ENCODE measurements around the gene KLHL11. TPM values are rescaled to one million over a fixed set of nuclear protein-coding genes. Genes with fewer than 3 reads are reported as not detected.
A peak's percentile ranks its signal among the peaks of the same experiment; 100 is the strongest.
"Not testable (repeated sequence)": the region's sequence is repeated elsewhere in the genome, so short reads cannot be mapped to it uniquely, and the experiment has no call there.

Gene KLHL11
- polyA plus RNA-seq, 1 donor = 12.4 TPM

DNA sequence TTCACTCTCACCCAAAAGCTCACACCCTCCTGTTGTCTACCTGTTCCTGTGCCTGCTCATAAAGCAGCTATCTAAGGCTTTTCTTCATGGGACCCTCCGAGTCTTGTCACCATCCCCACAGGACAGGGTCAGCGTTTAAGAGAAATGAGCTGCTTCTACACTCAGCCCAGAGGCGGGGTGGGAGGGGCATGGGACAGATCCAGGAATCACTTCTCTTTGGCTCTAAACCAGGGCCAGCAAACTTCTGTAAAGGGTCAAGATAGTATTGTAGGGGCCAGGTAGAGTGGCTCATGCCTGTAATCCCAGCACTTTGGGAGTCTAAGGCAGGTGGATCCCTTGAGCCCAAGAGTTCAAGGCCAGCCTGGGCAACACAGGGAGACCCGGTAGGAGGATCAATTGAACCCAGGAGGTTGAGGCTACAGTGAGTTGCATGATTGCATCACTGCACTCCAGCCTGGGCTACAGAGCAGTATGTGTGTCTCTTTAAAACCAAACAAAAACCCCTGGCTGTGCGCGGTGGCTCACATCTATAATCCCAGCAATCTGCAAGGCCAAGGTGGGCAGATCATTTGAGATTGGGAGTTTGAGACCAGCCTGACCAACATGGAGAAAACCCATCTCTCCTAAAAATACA lies 23.2 kb upstream of the KLHL11 start:
- DNase-seq = no peak

DNA sequence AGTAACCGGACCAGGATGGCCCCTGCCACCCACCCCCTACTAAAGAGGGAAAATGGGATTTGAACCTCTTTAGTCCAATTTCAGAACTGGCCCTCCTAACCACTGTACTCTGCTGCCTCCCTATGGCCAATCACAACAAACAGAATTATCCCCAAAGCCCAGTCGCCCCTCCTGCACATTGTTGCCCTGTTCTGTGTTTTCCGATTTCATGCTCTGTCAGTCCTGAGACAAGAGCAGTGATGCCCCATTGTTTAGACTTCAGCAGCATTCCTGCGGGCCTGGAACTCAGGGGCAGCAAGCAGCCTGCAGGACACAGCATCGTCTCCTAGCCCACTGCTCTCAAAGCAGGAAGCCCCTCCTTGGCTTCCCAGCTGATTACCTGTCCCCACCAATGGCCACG lies 20.5 kb upstream of the KLHL11 start:
- no peak for DNase-seq

DNA sequence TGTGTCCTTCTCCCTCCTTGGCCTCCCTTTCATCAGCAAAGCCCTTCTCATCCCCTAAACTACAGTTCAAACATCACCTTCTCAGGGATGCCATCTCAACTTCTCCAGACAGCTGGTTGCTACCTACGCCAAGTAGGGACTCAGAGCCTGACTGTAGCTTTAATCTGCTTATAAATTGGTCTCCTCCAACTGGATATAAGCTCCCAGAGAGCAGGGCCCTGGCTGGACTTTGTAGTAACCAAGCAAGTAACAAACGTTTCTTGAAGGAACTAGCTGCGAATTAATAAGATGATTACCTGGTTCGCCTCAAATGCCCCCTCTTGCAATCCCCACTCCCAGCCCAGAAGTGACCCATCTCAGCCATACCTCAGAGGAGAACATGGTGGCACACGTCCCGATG lies 17.5 kb upstream of the KLHL11 start:
- no peak for DNase-seq

DNA sequence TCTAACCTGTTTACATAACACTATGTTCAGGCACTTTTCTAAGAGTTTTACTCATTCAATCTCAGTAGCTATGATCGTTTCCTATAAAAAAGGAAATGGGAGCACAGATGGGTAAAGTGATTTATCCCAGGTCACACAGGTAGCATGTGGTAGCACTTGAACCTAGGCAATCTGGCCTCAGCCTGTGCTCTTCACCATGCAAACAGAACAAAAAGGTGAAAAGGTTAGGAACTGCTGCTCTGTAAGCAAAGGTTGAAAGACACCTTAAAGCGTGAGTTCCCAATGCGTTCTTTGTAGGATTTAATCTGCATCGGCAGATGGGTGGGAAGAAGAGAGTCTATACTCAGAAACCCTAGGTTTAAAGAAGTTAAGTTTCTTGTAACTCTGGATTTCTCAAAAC lies 14.9 kb upstream of the KLHL11 start:
- DNase-seq = no peak

DNA sequence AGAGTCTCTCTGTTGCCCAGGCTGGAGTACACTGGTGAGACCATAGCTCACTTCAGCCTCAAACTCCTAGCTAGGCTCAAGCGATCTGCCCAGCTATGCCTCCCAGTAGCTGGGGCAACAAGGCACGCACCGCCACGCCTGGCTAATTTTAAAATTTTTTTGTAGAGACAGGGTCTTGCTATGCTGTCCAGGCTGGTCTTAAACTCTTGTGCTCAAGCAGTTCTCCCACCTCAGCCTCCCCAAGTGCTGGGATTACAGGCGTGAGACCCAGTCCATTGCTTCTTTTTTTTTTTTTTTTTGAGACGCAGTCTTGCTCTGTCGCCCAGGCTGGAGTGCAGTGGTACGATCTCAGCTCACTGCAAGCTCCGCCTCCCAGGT lies 9.1 kb upstream of the KLHL11 start:
- DNase-seq = not testable (repeated sequence)

DNA sequence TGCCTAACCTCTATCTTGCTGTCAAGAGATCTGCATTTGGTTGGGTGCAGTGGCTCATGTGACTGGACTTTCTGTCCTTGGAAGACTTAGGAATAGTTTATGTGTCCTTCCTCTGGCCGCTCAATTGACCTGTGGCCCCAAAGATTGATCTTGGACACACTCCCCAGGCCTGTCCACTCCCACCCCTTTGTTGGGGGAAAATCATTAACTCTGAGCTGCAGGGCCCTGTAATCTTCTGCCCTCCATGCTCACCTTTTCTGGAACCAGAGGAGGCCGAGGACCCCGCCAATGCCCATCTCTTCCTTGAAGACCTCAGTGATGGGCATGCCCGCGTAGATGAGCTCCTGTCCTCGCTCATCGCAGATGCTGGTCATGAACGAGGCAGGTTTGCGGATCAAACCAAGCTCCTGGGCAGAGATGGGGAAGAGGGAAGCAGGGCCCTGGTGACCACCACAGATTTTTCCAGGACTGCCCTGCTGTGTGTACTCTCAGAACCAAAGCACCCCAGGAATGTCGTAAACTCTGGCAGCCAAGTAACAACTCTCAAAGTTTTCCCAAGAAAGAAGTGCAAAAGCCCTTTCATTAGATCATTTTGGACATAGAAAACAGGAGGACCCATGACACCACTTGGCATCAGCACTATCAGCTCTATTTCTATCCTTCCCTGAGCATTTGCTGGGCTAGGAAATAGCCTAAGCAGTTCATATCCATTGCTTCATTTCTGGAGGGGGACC lies 8.5 kb upstream of the KLHL11 start:
- DNase-seq = no peak

DNA sequence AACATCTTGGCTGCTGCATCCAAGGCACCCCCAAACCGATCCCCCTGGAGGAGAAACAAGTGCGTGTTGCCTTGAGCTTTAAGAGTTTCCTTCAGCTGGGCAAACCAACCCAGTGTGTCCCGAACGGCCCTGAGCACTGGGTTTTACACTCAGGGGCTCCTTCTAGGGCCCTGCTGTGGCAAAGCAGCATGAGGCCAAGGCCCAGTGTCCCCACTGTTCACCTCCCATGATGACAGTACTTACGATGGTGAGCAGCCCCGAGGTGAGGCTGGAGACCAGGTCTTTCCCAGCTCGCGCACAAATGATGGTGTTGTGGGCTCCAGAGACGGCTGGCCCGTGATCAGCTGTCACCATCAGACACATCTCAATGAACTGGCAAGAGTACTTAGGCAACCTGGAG lies 6.6 kb upstream of the KLHL11 start:
- no peak for DNase-seq

DNA sequence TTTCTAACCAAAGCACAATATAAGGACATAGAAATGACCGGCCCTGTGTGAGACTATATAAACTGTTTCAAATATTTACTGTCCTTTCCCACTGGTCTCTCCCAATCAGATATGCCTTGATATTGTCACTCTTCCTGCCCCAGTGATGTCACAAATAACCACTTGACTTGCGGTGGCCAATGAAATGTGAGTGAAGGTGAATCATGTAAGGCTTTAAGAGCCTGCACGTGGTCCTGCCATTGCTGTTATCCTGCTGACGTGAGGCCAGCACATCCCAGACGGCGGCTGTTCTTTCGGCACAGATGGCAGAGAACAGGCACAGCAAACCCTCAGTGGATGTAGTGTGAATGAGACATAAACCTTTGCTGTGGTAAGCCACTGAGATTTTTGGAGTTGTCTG lies 5.4 kb upstream of the KLHL11 start:
- no peak for DNase-seq

DNA sequence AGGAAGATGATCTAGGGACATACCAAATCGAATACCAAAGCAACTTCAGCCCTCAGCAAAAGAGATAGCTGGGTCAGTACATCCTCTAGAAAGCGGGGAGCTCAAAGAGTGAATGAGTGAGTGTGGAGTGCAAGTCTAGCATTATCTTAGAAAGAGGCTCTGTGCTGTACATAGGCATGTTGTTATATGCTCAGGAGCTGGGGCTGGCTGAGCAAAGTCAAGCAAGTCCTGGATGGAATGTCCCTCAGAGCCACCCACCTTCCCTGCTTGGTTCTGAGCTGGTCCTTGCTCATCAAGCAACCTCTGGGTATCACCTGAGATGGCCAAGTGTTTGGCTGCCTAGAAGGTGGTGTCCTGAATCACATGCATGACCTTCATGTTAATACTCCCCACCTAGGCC lies 4.9 kb upstream of the KLHL11 start:
- DNase-seq = no peak

DNA sequence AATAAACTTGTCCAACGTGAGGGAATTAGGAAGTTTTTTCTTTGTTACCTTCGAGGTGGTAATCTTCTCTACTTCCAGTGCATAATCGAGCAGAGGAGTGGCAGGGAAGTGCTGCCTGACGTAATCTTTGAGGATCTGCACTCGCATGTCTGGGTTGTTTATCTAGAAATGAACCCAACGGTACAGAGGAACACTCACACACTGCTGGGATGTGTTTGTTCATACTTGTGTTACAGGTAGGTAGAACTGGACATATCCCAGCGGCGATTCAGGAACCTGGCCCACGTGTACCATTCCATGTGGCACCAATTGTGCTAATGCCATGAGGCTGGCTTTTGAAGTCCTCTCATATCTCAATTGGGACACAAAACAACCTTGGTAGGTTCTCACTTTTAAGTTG lies 4.2 kb upstream of the KLHL11 start:
- no peak for DNase-seq

DNA sequence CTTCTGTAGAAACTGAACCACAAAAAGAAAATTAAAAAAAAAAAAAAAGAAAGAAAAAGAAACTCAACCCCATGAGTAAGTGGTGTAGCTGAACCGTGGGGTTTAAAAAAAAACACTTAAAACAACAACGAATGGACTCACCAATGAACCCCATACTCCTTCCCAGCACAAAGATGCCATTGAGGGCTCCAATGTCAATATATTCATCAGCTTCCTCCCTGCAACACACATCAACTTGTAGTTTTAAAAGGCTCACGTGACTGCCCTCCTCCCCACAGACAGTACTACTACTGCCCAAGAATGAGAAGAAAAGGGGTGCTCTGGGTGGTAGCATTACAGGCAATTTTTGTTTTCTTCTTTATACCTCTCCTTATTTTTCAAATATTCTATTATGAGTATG lies 3.3 kb upstream of the KLHL11 start:
- no peak for DNase-seq

DNA sequence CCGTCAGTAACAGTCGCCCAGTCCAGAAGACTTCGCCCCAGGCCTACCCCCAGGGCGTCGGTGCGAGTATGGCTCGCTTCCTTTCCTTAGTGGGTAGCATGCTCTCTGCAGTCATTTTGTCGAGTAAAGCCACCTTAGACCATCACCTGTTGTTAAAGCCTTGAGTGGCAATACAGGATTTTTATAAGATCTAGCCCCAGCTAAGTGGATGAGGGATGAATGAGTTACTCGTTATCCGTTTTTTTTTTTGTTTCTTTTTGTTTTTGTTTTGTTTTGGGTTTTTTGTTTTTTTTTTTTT lies 322 bp upstream of the KLHL11 start:
- DNase-seq = no peak

DNA sequence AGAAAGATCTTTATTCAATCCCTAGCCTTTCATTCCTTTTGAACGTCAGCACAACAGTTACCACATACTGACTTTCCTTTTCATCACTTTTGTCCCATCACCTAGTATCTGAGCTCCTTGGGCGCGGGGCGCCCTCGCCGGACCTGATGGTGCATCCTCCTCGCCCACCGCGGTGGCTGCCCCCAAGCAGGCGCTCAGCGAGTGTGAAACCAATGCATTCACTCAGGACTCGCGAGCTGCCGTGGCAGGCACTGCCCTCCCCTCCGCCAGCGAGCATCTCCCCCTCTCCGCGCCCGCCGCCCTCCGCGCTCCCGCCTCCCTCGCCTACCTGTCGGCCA lies 756 bp downstream of the KLHL11 start:
- peak; percentile 35 for DNase-seq

DNA sequence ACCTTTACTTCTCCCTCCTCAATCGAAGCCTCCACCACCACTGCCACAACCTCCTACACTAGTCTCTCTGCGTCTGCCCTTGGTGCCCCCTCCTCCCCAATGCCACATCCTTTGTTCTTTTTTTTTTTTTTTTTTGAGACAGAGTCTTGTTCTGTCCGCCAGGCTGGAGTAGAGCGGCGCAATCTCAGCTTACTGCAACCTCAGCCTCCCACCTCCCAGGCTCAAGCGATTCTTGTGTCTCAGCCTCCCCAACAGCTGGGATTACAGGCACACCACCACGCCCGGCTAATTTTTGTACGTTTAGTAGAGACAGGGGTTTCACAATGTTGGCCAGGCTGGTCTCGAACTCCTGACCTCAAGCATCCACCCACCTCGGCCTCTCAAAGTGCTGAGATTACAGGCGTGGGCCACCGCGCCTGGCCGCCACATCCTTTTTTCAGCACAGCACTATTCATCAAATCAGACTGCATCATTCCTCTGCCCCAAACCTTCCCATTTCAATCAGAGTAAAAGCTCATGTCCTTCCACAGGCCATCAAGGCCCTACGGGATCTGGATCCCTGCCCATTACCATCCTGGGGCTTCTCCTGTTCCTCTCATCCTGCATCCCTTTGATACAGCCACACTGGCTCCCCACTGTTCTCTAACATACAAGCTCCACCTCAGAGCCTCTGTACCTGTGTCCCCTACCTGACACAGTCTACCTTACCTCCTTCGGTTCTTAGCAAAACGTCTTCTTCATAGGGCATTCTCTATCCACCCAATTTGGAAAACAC lies 2.0 kb downstream of the KLHL11 start:
- no peak for DNase-seq

DNA sequence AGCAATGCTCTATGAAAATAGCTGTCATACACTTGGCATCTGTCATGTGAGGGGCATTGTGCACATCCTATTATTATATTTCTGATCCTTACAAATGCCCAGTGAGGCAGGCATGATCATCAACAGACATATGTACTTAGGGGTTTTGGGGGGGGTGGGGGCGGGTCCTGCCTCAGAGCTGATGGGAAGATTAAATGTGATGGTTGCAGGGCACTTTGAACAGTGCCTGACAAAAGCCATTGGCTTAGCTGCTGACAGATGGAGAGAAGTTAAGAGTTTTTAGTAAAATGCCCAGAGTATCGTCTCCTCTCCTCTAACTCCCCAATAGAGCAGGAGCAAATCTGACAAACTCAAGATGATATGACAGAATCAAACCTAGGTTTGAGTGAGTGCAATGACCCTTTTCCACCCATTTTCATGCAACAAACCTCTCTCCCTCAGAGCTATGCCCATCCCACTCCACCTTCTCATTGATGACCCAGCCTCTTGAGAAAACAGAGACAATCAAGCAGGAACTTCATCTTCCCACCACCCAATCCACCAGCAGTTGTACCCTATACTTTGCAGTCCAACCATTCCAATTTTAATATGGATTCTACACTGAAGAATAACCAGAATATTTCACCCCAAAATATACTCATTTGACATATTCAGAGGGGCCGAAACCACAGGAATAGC lies 4.8 kb downstream of the KLHL11 start:
- DNase-seq = no peak

DNA sequence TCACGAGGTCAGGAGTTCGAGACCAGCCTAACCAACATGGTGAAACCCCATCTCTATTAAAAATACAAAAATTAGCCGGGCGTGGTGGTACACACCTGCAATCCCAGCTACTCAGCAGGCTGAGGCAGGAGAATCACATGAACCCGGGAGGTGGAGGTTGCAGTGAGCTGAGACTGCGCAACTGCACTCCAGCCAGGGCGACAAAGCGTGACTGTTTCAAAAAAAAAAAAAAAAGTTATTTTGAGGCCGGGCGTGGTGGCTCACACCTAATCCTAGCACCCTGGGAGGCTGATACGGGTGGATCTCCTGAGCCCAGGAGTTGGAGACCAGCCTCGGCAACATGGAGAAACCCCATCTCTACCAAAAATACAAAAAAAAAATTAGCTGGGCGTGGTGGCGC lies 13.8 kb downstream of the KLHL11 start:
- not testable (repeated sequence) for DNase-seq

DNA sequence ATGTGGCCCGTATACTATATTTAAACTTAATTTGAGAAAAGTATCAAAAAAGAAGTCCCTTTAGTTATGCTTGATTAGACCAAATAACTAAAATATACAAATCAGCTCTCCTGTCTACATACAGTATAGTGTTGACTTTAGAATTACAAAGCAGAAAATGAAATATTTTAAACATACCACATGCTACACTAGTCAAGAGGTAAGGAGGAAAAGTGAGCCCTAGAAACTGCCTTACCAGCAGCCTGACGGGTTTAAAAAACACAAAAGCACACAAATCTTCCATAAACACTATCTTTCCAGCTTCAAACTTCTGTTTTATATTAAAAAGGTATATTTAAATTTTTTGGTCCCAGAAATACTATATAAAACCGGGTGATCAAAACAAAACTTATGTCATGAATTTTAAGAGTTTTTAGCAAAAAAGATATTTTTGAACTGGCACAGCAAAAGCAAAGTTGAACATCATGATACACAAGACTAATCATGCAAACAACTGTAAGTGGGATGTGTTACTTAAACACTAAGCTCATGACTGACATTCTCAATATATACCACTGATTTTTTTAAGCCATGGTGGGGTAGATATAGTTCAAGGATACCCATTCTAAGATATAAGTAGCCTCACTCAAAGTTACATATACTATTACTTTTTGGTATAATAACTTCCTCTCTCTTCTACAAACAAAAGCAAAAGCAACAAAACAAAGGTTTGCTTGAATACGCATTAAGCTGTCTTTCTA lies 15.8 kb downstream of the KLHL11 start:
- DNase-seq = no peak

DNA sequence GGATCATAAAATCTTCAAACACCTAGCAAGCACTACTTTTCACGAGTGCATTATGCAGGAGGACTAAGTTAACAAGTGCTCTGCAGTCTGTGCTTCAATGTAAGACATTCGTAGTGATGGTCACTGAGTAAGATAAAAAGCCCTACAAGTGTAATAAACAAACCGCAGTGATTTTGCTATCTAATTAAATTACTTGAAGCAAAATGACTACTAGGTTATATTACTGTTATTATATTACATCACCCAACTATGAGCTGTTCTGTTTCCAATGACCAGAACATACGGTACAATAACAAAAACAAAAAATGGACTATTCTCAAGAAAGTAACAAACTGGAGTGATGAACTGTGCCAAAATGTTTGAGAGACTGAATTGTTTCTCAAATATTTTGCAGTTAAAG lies 16.4 kb downstream of the KLHL11 start:
- DNase-seq = no peak

DNA sequence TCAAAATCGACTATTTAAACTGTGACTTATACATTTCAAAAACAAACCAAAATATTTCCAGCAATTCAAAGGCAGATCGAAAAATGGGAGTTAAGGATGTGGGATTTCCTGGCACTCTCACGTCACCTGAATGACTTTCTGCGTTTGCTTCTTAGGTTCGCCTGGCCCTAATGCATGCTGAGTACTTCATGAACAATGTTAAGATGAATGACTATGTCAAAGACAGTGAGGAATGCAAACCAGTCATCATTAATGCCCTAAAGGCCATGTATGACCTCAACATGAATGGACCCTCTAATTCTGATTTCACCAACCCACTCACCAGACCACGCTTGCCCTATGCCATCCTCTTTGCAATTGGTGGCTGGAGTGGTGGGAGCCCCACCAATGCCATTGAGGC lies 20.3 kb downstream of the KLHL11 start:
- no peak for DNase-seq

DNA sequence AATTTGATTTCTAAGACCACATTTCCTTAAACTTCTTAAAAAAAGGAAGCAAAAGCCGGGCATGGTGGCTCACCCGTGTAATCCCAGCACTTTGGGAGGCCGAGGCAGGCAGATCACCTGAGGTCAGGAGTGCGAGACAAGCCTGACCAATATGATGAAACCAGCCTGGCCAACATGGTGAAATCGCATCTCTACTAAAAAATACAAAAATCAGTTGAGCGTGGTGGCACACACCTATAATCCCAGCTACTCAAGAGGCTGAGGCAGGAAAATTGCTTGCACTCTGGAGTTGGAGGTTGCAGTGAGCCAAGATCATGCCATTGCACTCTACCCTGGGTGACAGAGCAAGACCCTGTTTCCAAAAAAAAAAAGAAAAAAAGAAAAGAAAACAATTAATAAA lies 24.4 kb downstream of the KLHL11 start:
- DNase-seq = not testable (repeated sequence)

DNA sequence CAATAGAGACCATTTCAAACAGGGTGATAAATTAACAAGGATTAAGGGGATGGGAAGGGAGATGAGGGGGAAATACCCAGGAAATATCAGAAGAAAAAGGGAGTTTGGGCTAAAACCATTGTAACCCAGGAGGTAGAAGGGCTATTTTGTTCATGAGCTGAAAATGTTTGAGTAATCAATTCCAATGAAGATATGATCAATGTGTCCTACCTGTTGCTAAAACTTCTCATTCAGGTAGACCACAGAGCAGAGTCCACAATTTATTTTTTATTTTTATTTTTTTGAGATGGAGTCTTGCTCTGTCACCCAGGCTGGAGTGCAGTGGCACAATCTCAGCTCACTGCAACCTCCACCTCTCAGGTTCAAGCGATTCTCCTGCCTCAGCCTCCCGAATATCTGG lies 25.8 kb downstream of the KLHL11 start:
- DNase-seq = not testable (repeated sequence)

DNA sequence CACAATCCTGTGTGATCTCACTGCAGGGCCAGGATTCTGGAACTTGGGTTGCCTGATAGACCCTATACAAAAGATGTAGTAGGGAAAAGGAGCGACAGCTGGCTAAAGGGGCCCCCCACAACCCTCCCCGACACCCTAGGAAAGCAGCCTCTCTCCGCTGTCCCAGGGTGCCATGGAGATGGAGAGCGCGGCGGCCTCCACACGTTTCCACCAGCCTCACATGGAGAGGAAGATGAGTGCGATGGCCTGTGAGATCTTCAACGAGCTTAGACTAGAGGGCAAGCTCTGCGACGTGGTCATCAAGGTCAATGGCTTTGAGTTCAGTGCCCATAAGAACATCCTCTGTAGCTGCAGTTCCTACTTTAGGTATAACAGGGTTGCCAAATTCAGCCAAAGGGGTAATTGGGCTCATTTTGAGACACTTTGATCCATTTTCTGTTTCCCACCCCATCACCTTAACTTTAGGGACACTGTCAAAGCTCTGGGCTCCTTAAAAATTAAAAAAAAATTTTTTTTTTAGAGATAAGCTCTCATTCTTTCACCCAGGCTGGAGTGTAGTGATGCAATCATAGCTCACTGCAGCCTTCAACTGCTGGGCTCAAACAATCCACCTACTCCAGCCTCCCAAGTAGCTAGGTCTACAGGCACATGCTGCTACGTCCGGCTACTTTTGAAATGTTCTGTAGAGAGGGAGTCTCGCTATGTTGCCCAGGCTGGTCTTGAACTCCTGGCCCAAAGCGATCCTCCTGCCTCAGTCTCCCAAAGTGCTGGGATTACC lies 27.3 kb downstream of the KLHL11 start, which contains the start of gene KLHL10:
Gene KLHL10, plus strand, starts transcription at position 65 of the 778 bp plus-strand sequence. Its CDS starts 108 bp downstream, at position 173.
- no peak for DNase-seq

All from left kidney (tissue), 2 donors.